ENCODE measurements around the gene LAMB3.
"Not testable (repeated sequence)": the region's sequence is repeated elsewhere in the genome, so short reads cannot be mapped to it uniquely, and the experiment has no call there.

Gene LAMB3

GRCh38 chr1:209652121-209652735 lies at the start of gene LAMB3:
Gene LAMB3 (minus strand): TSS chr1:209652425. CDS start chr1:209650944, 1,481 bp downstream.
- H3K4me1 ChIP-seq (ENCODE audit: control insufficient read depth in 5 of 5, insufficient read depth in 5 of 5, low read length in 5 of 5): peaks cover 18 to 66% (median 58%) of the 10 kb centered on the region in 5 donors
- H3K4me3 ChIP-seq (ENCODE audit: low read depth in 1 of 5, low read length in 5 of 5): peak within 1 kb of the TSS in 1 of 5 donors; percentile 31
- H3K27me3 ChIP-seq (ENCODE audit: control insufficient read depth in 5 of 5, insufficient read depth in 4 of 5, low read length in 5 of 5): peaks cover 0 to 4% (median 0%) of the 10 kb centered on the region in 5 donors
- H3K27ac ChIP-seq (ENCODE audit: low read depth, low read length): peak within 1 kb of the TSS; percentile 86
- no peaks in the 10 kb centered on the region for H3K9me3 ChIP-seq (ENCODE audit: control insufficient read depth in 5 of 5, low read length in 5 of 5)
- H3K36me3 ChIP-seq (ENCODE audit: control insufficient read depth in 5 of 5, insufficient read depth in 5 of 5, low read length in 5 of 5): no peaks in the 10 kb centered on the region
- H3K9ac ChIP-seq (ENCODE audit: low read length in 5 of 5): peak within 1 kb of the TSS in 3 of 5 donors; percentile 52 to 90 (median 61)

- H3K4me3 ChIP-seq (ENCODE audit: low read depth in 1 of 5, low read length in 5 of 5); H3K27me3 ChIP-seq (ENCODE audit: control insufficient read depth in 5 of 5, insufficient read depth in 4 of 5, low read length in 5 of 5); H3K9ac ChIP-seq (ENCODE audit: low read length in 5 of 5); H3K36me3 ChIP-seq (ENCODE audit: control insufficient read depth in 5 of 5, insufficient read depth in 5 of 5, low read length in 5 of 5); H3K9me3 ChIP-seq (ENCODE audit: control insufficient read depth in 5 of 5, low read length in 5 of 5); H3K27ac ChIP-seq (ENCODE audit: low read depth, low read length): not testable (repeated sequence)
- peaks cover 6 to 28% (median 16%) of the 10 kb centered on the region in 5 donors for H3K4me1 ChIP-seq (ENCODE audit: control insufficient read depth in 5 of 5, insufficient read depth in 5 of 5, low read length in 5 of 5)
Measured at GRCh38 chr1:209700686-209701085, 48.5 kb upstream of the LAMB3 start.

DNA sequence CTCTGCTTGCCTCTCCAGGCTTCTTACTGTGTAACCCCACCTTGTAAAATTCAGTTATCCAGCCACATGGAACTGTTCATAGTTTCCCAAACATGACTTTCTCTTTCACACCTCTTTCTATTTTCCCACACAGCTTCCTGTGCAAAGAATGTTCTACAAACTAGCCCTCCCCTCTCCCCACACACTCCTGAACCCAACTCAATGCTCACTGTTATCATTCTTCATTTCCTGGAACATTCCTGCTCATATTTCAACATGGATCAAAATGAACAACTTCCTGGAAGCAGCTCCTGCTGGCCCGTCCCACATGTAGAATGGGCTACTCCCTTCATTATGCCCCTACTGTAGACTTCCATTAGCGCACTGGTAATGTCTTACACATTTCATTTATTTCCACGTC lies 44.9 kb upstream of the LAMB3 start:
- Histone ChIP-seq H3K9ac (ENCODE audit: low read length in 5 of 5) (no peak overlapping the region), H3K27ac (ENCODE audit: low read depth, low read length) (no peak overlapping the region), H3K27me3 (ENCODE audit: control insufficient read depth in 5 of 5, insufficient read depth in 4 of 5, low read length in 5 of 5) (no peaks in the 10 kb centered on the region), H3K4me1 (ENCODE audit: control insufficient read depth in 5 of 5, insufficient read depth in 5 of 5, low read length in 5 of 5) (peaks cover 0 to 13% (median 9%) of the 10 kb centered on the region in 5 donors), H3K9me3 (ENCODE audit: control insufficient read depth in 5 of 5, low read length in 5 of 5) (no peaks in the 10 kb centered on the region), H3K36me3 (ENCODE audit: control insufficient read depth in 5 of 5, insufficient read depth in 5 of 5, low read length in 5 of 5) (no peaks in the 10 kb centered on the region), H3K4me3 (ENCODE audit: low read depth in 1 of 5, low read length in 5 of 5) (no peak overlapping the region)

- Histone ChIP-seq H3K4me3 (ENCODE audit: low read depth in 1 of 5, low read length in 5 of 5) (no peak overlapping the region), H3K4me1 (ENCODE audit: control insufficient read depth in 5 of 5, insufficient read depth in 5 of 5, low read length in 5 of 5) (peaks cover 0 to 13% (median 9%) of the 10 kb centered on the region in 5 donors), H3K36me3 (ENCODE audit: control insufficient read depth in 5 of 5, insufficient read depth in 5 of 5, low read length in 5 of 5) (no peaks in the 10 kb centered on the region), H3K9me3 (ENCODE audit: control insufficient read depth in 5 of 5, low read length in 5 of 5) (no peaks in the 10 kb centered on the region), H3K27me3 (ENCODE audit: control insufficient read depth in 5 of 5, insufficient read depth in 4 of 5, low read length in 5 of 5) (no peaks in the 10 kb centered on the region), H3K27ac (ENCODE audit: low read depth, low read length) (no peak overlapping the region), H3K9ac (ENCODE audit: low read length in 5 of 5) (no peak overlapping the region)
Measured at GRCh38 chr1:209696673-209697072, 44.4 kb upstream of the LAMB3 start.

- Histone ChIP-seq H3K27ac (ENCODE audit: low read depth, low read length) (no peak overlapping the region), H3K9me3 (ENCODE audit: control insufficient read depth in 5 of 5, low read length in 5 of 5) (no peaks in the 10 kb centered on the region), H3K36me3 (ENCODE audit: control insufficient read depth in 5 of 5, insufficient read depth in 5 of 5, low read length in 5 of 5) (no peaks in the 10 kb centered on the region), H3K4me1 (ENCODE audit: control insufficient read depth in 5 of 5, insufficient read depth in 5 of 5, low read length in 5 of 5) (peaks cover 0 to 13% (median 3%) of the 10 kb centered on the region in 5 donors), H3K27me3 (ENCODE audit: control insufficient read depth in 5 of 5, insufficient read depth in 4 of 5, low read length in 5 of 5) (no peaks in the 10 kb centered on the region), H3K4me3 (ENCODE audit: low read depth in 1 of 5, low read length in 5 of 5) (no peak overlapping the region), H3K9ac (ENCODE audit: low read length in 5 of 5) (no peak overlapping the region)
Measured at GRCh38 chr1:209692745-209693504, 40.7 kb upstream of the LAMB3 start.

- no peaks in the 10 kb centered on the region for H3K36me3 ChIP-seq (ENCODE audit: control insufficient read depth in 5 of 5, insufficient read depth in 5 of 5, low read length in 5 of 5)
- no peaks in the 10 kb centered on the region for H3K9me3 ChIP-seq (ENCODE audit: control insufficient read depth in 5 of 5, low read length in 5 of 5)
- no peak overlapping the region for H3K27ac ChIP-seq (ENCODE audit: low read depth, low read length)
- peaks cover 0 to 13% (median 3%) of the 10 kb centered on the region in 5 donors for H3K4me1 ChIP-seq (ENCODE audit: control insufficient read depth in 5 of 5, insufficient read depth in 5 of 5, low read length in 5 of 5)
- no peak overlapping the region for H3K4me3 ChIP-seq (ENCODE audit: low read depth in 1 of 5, low read length in 5 of 5)
- H3K27me3 ChIP-seq (ENCODE audit: control insufficient read depth in 5 of 5, insufficient read depth in 4 of 5, low read length in 5 of 5): no peaks in the 10 kb centered on the region
- H3K9ac ChIP-seq (ENCODE audit: low read length in 5 of 5): no peak overlapping the region
Measured at GRCh38 chr1:209692296-209692695, 40.1 kb upstream of the LAMB3 start.

DNA sequence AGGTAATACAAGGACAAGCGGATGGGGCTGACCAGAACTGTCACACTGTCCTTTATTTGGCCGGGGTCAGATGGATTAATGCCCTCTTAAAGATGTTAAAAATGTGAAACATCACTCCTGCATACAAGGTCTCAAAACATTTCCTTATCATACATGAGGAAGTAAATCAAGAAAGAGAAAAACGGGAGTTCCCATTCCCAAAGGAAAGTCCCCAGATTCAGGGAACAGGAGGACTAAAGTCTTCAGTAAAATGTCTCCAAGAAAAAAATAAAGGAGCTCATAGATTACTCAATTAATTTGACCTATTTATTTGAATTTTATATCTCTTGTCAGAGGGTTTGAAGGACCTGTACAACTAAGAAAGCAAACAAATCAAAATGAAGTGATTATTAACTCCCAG lies 39.0 kb upstream of the LAMB3 start:
- Histone ChIP-seq H3K4me3 (ENCODE audit: low read depth in 1 of 5, low read length in 5 of 5) (no peak overlapping the region), H3K36me3 (ENCODE audit: control insufficient read depth in 5 of 5, insufficient read depth in 5 of 5, low read length in 5 of 5) (no peaks in the 10 kb centered on the region), H3K27me3 (ENCODE audit: control insufficient read depth in 5 of 5, insufficient read depth in 4 of 5, low read length in 5 of 5) (no peaks in the 10 kb centered on the region), H3K27ac (ENCODE audit: low read depth, low read length) (no peak overlapping the region), H3K9ac (ENCODE audit: low read length in 5 of 5) (no peak overlapping the region), H3K9me3 (ENCODE audit: control insufficient read depth in 5 of 5, low read length in 5 of 5) (no peaks in the 10 kb centered on the region), H3K4me1 (ENCODE audit: control insufficient read depth in 5 of 5, insufficient read depth in 5 of 5, low read length in 5 of 5) (peaks cover 0 to 7% (median 3%) of the 10 kb centered on the region in 5 donors)

GRCh38 chr1:209689477-209689876 lies 37.3 kb upstream of the LAMB3 start:
- Histone ChIP-seq H3K4me3 (ENCODE audit: low read depth in 1 of 5, low read length in 5 of 5) (no peak overlapping the region), H3K27ac (ENCODE audit: low read depth, low read length) (no peak overlapping the region), H3K27me3 (ENCODE audit: control insufficient read depth in 5 of 5, insufficient read depth in 4 of 5, low read length in 5 of 5) (no peaks in the 10 kb centered on the region), H3K4me1 (ENCODE audit: control insufficient read depth in 5 of 5, insufficient read depth in 5 of 5, low read length in 5 of 5) (peaks cover 0 to 9% (median 3%) of the 10 kb centered on the region in 5 donors), H3K36me3 (ENCODE audit: control insufficient read depth in 5 of 5, insufficient read depth in 5 of 5, low read length in 5 of 5) (no peaks in the 10 kb centered on the region), H3K9me3 (ENCODE audit: control insufficient read depth in 5 of 5, low read length in 5 of 5) (no peaks in the 10 kb centered on the region), H3K9ac (ENCODE audit: low read length in 5 of 5) (no peak overlapping the region)

- Histone ChIP-seq H3K4me1 (ENCODE audit: control insufficient read depth in 5 of 5, insufficient read depth in 5 of 5, low read length in 5 of 5) (peaks cover 0 to 9% (median 3%) of the 10 kb centered on the region in 5 donors), H3K9me3 (ENCODE audit: control insufficient read depth in 5 of 5, low read length in 5 of 5) (no peaks in the 10 kb centered on the region), H3K27me3 (ENCODE audit: control insufficient read depth in 5 of 5, insufficient read depth in 4 of 5, low read length in 5 of 5) (no peaks in the 10 kb centered on the region), H3K36me3 (ENCODE audit: control insufficient read depth in 5 of 5, insufficient read depth in 5 of 5, low read length in 5 of 5) (no peaks in the 10 kb centered on the region), H3K9ac (ENCODE audit: low read length in 5 of 5) (no peak overlapping the region), H3K27ac (ENCODE audit: low read depth, low read length) (no peak overlapping the region), H3K4me3 (ENCODE audit: low read depth in 1 of 5, low read length in 5 of 5) (no peak overlapping the region)
Measured at GRCh38 chr1:209688746-209689234, 36.6 kb upstream of the LAMB3 start.

DNA sequence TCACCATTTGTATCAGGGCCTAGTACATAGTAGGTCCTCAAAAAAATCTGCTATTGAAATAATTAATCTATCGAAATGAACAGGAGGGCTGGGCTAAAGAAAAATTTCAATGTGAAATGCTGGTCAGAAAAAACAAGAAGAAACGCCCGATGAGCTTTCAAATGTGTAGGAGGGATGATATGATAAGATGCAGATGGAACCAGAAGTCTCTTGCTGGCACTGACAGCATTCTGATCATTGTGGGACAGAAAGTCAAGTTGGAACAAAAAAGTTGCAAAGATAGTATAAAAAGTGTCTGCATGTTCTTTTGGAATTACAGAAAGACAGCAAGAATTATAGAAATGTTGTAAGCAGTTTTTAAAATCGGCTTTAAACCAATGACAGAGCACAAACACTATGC lies 34.1 kb upstream of the LAMB3 start:
- Histone ChIP-seq H3K9ac (ENCODE audit: low read length in 5 of 5) (no peak overlapping the region), H3K4me3 (ENCODE audit: low read depth in 1 of 5, low read length in 5 of 5) (no peak overlapping the region), H3K9me3 (ENCODE audit: control insufficient read depth in 5 of 5, low read length in 5 of 5) (no peaks in the 10 kb centered on the region), H3K27me3 (ENCODE audit: control insufficient read depth in 5 of 5, insufficient read depth in 4 of 5, low read length in 5 of 5) (no peaks in the 10 kb centered on the region), H3K27ac (ENCODE audit: low read depth, low read length) (no peak overlapping the region), H3K4me1 (ENCODE audit: control insufficient read depth in 5 of 5, insufficient read depth in 5 of 5, low read length in 5 of 5) (peaks cover 0 to 7% (median 0%) of the 10 kb centered on the region in 5 donors), H3K36me3 (ENCODE audit: control insufficient read depth in 5 of 5, insufficient read depth in 5 of 5, low read length in 5 of 5) (no peaks in the 10 kb centered on the region)
